H9 (cell line): Measurements from ENCODE around the gene TMEM248. TPM values are rescaled to one million over a fixed set of nuclear protein-coding genes. Genes with fewer than 3 reads are reported as not detected.
A peak's percentile ranks its signal among the peaks of the same experiment; 100 is the strongest.

ENCODE experiments used
- DNase-seq: peaks from one replicate; pipeline ENCODE4 v3.0.0-alpha.2; 2017
- H2AFZ ChIP-seq: one replicate; pipeline ENCODE4 v1.6.1; 2013; ENCODE audit warnings: mild to moderate bottlenecking, low read length, control low read depth, moderate library complexity
- H2AK5ac ChIP-seq: 2 replicates; pipeline ENCODE4 v1.6.1; 2013; ENCODE audit warnings: low read length, control low read depth, mixed read lengths; ENCODE audit not compliant: insufficient read length
- H2BK120ac ChIP-seq: one replicate; pipeline ENCODE4 v1.6.1; 2013; ENCODE audit warnings: low read depth, mild to moderate bottlenecking, low read length, control low read depth, inconsistent platforms; ENCODE audit not compliant: poor library complexity, severe bottlenecking
- H2BK12ac ChIP-seq: 2 replicates; pipeline ENCODE4 v1.6.1; 2013; ENCODE audit warnings: low read length, control low read depth, mixed read lengths, low read depth; ENCODE audit not compliant: insufficient read length
- H2BK15ac ChIP-seq: 2 replicates; pipeline ENCODE4 v1.6.1; 2013; ENCODE audit warnings: low read depth, low read length, control low read depth
- H2BK20ac ChIP-seq: one replicate; pipeline ENCODE4 v1.6.1; 2013; ENCODE audit warnings: low read depth, mild to moderate bottlenecking, low read length, control low read depth, inconsistent platforms; ENCODE audit not compliant: poor library complexity, severe bottlenecking
- H2BK5ac ChIP-seq: 2 replicates; pipeline ENCODE4 v1.6.1; 2013; ENCODE audit warnings: low read length, control low read depth, mixed read lengths; ENCODE audit not compliant: insufficient read length
- H3K14ac ChIP-seq: 2 replicates; pipeline ENCODE4 v1.6.1; 2013; ENCODE audit warnings: low read length, control low read depth; ENCODE audit not compliant: insufficient read depth
- H3K18ac ChIP-seq: 2 replicates; pipeline ENCODE4 v1.6.1; 2013; ENCODE audit warnings: low read depth, mild to moderate bottlenecking, mixed read lengths, low read length, control low read depth; ENCODE audit not compliant: insufficient read length
- H3K23ac ChIP-seq: 2 replicates; pipeline ENCODE4 v1.6.1; 2013; ENCODE audit warnings: low read length, control low read depth, mixed read lengths, low read depth; ENCODE audit not compliant: insufficient read length
- H3K23me2 ChIP-seq: 2 replicates; pipeline ENCODE4 v1.6.1; 2013; ENCODE audit warnings: low read depth, mild to moderate bottlenecking, mixed read lengths, low read length, control low read depth; ENCODE audit not compliant: insufficient read length, poor library complexity, severe bottlenecking
- H3K27ac ChIP-seq: 2 replicates; pipeline ENCODE4 v1.5.1; 2013; ENCODE audit warnings: low read length, control low read depth, mixed read lengths, low read depth; ENCODE audit not compliant: insufficient read length
- H3K27me3 ChIP-seq: 2 replicates; pipeline ENCODE4 v1.6.1; 2013; ENCODE audit warnings: low read length, control low read depth, inconsistent platforms; ENCODE audit not compliant: insufficient read depth
- H3K4ac ChIP-seq: 2 replicates; pipeline ENCODE4 v1.6.1; 2013; ENCODE audit warnings: low read depth, mild to moderate bottlenecking, control low read depth, inconsistent platforms, low read length, moderate library complexity
- H3K4me1 ChIP-seq: 2 replicates; pipeline ENCODE4 v1.6.1; 2013; ENCODE audit warnings: low read length, control low read depth, inconsistent platforms; ENCODE audit not compliant: insufficient read depth
- H3K4me2 ChIP-seq: 2 replicates; pipeline ENCODE4 v1.6.1; 2013; ENCODE audit warnings: low read length, control low read depth, mixed read lengths; ENCODE audit not compliant: insufficient read length, insufficient read depth
- H3K56ac ChIP-seq: 2 replicates; pipeline ENCODE4 v1.6.1; 2013; ENCODE audit warnings: low read depth, mild to moderate bottlenecking, mixed read lengths, low read length, control low read depth; ENCODE audit not compliant: insufficient read length
- H3K79me1 ChIP-seq: 2 replicates; pipeline ENCODE4 v1.6.1; 2013; ENCODE audit warnings: low read depth, mild to moderate bottlenecking, moderate library complexity, low read length, control low read depth, inconsistent platforms; ENCODE audit not compliant: insufficient read depth, poor library complexity, severe bottlenecking
- H3K79me2 ChIP-seq: 2 replicates; pipeline ENCODE4 v1.6.1; 2013; ENCODE audit warnings: low read length, control low read depth, inconsistent platforms; ENCODE audit not compliant: insufficient read depth
- H3K9ac ChIP-seq: 2 replicates; pipeline ENCODE4 v1.6.1; 2013; ENCODE audit warnings: low read length, control low read depth, mixed read lengths; ENCODE audit not compliant: insufficient read length; ENCODE audit errors: extremely low read depth
- H3K9me3 ChIP-seq: one replicate; pipeline ENCODE4 v1.6.1; 2013; ENCODE audit warnings: low read depth, low read length, inconsistent platforms; ENCODE audit not compliant: control insufficient read depth
- H3T11ph ChIP-seq: one replicate; pipeline ENCODE4 v1.6.1; 2013; ENCODE audit warnings: mild to moderate bottlenecking, low read length, control low read depth, inconsistent platforms
- H4K20me1 ChIP-seq: one replicate; pipeline ENCODE4 v1.6.1; 2013; ENCODE audit not compliant: control insufficient read depth, insufficient read length, insufficient read depth
- H4K5ac ChIP-seq: 2 replicates; pipeline ENCODE4 v1.6.1; 2013; ENCODE audit warnings: low read depth, mild to moderate bottlenecking, mixed read lengths, low read length, control low read depth; ENCODE audit not compliant: insufficient read length
- H4K8ac ChIP-seq: replicated peaks from 2 replicates; pipeline ENCODE4 v1.6.1; 2013; ENCODE audit warnings: low read length, control low read depth, mixed read lengths, low read depth; ENCODE audit not compliant: insufficient read length
- H4K91ac ChIP-seq: 2 replicates; pipeline ENCODE4 v1.6.1; 2013; ENCODE audit warnings: low read depth, mild to moderate bottlenecking, moderate library complexity, mixed read lengths, low read length, control low read depth; ENCODE audit not compliant: insufficient read length
- H3K27ac Mint-ChIP-seq, 3 experiments: 2 replicates in 2 of 3; 3 replicates in 1 of 3; pipeline ENCODE4 v1.8.0; 2020 to 2021; ENCODE audit warnings: mixed read lengths in 3 of 3, mild to moderate bottlenecking in 1 of 3, moderate library complexity in 1 of 3
- H3K27me3 Mint-ChIP-seq: 2 replicates; pipeline ENCODE4 v1.8.0; 2021; ENCODE audit warnings: low read depth, mild to moderate bottlenecking, moderate library complexity, mixed read lengths
- H3K36me3 Mint-ChIP-seq, 3 experiments: 2 replicates in 2 of 3; 3 replicates in 1 of 3; pipeline ENCODE4 v1.8.0; 2020 to 2021; ENCODE audit warnings: low read depth in 3 of 3, mixed read lengths in 3 of 3; ENCODE audit not compliant: insufficient read depth in 1 of 3
- H3K4me1 Mint-ChIP-seq, 2 experiments: 2 replicates each; pipeline ENCODE4 v1.8.0; 2020; ENCODE audit warnings: mixed read lengths in 2 of 2
- H3K4me3 Mint-ChIP-seq, 2 experiments: 2 replicates in 1 of 2; 3 replicates in 1 of 2; pipeline ENCODE4 v1.8.0; 2020 to 2021; ENCODE audit warnings: mild to moderate bottlenecking in 2 of 2, mixed read lengths in 2 of 2, moderate library complexity in 1 of 2
- H3K9me3 Mint-ChIP-seq, 2 experiments: 2 replicates in 1 of 2; 3 replicates in 1 of 2; pipeline ENCODE4 v1.8.0; 2020; ENCODE audit warnings: mild to moderate bottlenecking in 2 of 2, mixed read lengths in 2 of 2, moderate library complexity in 1 of 2
- WGBS: extraction: QIAGEN DNeasy Blood & Tissue Kit; methylation state at CpG from one replicate; pipeline ENCODE4 v1.1.7; 2013; ENCODE audit warnings: missing lambda C conversion rate, low lambda C conversion rate, mixed read lengths; ENCODE audit not compliant: insufficient read length; ENCODE audit errors: extremely low coverage; 5-methylcytosine and 5-hydroxymethylcytosine counted together
- total RNA-seq: library from RNA; stranded (reverse); gene quantifications from 2 replicates; pipeline ENCODE4 v1.2.1, GENCODE V29; 2021
- TF ChIP-seq, protein P1 (sequence below): fragments of 200-600 bp; sonication (generic); conservative IDR thresholded peaks from 3 replicates; pipeline ENCODE4 v1.8.0; 2021; ENCODE audit warnings: antibody characterized with exemption, mild to moderate bottlenecking

The TMEM248 gene
- total RNA-seq, 1 experiment from 2014 or later = 74.2 TPM

DNA sequence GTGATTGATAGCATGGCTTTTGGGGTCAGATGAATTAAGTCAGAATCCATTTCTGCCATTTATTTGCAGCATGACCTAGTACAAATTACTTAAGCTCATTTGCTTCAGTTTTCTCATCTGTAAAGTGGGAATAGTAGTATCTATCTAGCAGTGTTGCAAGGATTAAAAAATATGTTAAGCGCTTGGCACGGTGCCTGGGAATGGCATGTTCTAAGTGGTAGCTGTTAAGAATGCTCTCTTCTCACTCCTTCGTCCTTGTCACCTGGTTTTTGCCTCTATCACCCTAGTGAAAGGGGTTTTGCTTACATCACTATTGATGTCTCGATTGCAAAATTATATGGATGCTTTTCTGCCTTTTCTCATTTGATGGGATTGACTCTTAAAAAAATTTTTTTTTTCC lies 7.4 kb downstream of the TMEM248 start:
- Mint-ChIP-seq H3K36me3 (peaks cover 2 to 19% (median 17%) of the 10 kb centered on the region in 3 experiments; a peak in 6 of 7 replicates), H3K4me3 (no peak overlapping the region), H3K27me3 (no peaks in the 10 kb centered on the region), H3K27ac (peak overlapping the region in 1 of 3 experiments; percentile 51; a peak in 1 of 7 replicates), H3K9me3 (no peaks in the 10 kb centered on the region), H3K4me1 (peaks cover 16 to 28% of the 10 kb centered on the region in 2 experiments)
- H3K27ac ChIP-seq = no peak overlapping the region
- no peak overlapping the region for H3K4ac ChIP-seq
- H3K56ac ChIP-seq = no peak overlapping the region
- no peak overlapping the region for H2AFZ ChIP-seq
- H3K14ac ChIP-seq = no peak overlapping the region
- H2BK5ac ChIP-seq = no peak overlapping the region
- no peak overlapping the region for H3K18ac ChIP-seq
- no peaks in the 10 kb centered on the region; the same call in 1 of the 2 replicates for H3K4me1 ChIP-seq
- peaks cover 28% of the 10 kb centered on the region; the same call in 1 of the 2 replicates for H3K79me2 ChIP-seq
- no peak overlapping the region for H4K8ac ChIP-seq
- WGBS = no CpG with 5 or more reads among the region's 4 CpGs
- H3K9ac ChIP-seq = no peak overlapping the region
- no peak overlapping the region for H2BK15ac ChIP-seq
- peaks cover 5% of the 10 kb centered on the region for H3K79me1 ChIP-seq
- DNase-seq = no peak
- H2BK20ac ChIP-seq = no peak overlapping the region
- TF ChIP-seq, protein P1, sequence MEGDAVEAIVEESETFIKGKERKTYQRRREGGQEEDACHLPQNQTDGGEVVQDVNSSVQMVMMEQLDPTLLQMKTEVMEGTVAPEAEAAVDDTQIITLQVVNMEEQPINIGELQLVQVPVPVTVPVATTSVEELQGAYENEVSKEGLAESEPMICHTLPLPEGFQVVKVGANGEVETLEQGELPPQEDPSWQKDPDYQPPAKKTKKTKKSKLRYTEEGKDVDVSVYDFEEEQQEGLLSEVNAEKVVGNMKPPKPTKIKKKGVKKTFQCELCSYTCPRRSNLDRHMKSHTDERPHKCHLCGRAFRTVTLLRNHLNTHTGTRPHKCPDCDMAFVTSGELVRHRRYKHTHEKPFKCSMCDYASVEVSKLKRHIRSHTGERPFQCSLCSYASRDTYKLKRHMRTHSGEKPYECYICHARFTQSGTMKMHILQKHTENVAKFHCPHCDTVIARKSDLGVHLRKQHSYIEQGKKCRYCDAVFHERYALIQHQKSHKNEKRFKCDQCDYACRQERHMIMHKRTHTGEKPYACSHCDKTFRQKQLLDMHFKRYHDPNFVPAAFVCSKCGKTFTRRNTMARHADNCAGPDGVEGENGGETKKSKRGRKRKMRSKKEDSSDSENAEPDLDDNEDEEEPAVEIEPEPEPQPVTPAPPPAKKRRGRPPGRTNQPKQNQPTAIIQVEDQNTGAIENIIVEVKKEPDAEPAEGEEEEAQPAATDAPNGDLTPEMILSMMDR = no peak
- no peaks in the 10 kb centered on the region for H3K9me3 ChIP-seq
- no peak overlapping the region for H2BK12ac ChIP-seq
- H3K27me3 ChIP-seq = no peaks in the 10 kb centered on the region
- H2AK5ac ChIP-seq = no peak overlapping the region
- H4K20me1 ChIP-seq = no peaks in the 10 kb centered on the region
- no peak overlapping the region for H2BK120ac ChIP-seq
- no peak overlapping the region for H4K5ac ChIP-seq
- H3K4me2 ChIP-seq = no peak overlapping the region
- H3K23me2 ChIP-seq = no peaks in the 10 kb centered on the region
- H3K23ac ChIP-seq = no peak overlapping the region
- no peak overlapping the region for H4K91ac ChIP-seq
- H3T11ph ChIP-seq = no peak overlapping the region
